ENCODE measurements around the gene WBP11. TPM values are rescaled to one million over a fixed set of nuclear protein-coding genes. Genes with fewer than 3 reads are reported as not detected.
A peak's percentile ranks its signal among the peaks of the same experiment; 100 is the strongest.

Gene WBP11
- polyA plus RNA-seq, 2 donors, result 10.7 to 15.2 TPM

- peaks cover 4 to 9% of the 10 kb centered on the region in 2 donors for H3K36me3 ChIP-seq (ENCODE audit: control insufficient read depth in 2 of 2, insufficient read depth in 2 of 2, low read length in 1 of 2)
- WGBS, 2 donors, result 76% methylated on average over 4 of the region's 4 CpGs
- H3K27me3 ChIP-seq (ENCODE audit: control insufficient read depth in 1 of 2, insufficient read depth in 2 of 2, low read length in 2 of 2), result no peaks in the 10 kb centered on the region
- no peaks in the 10 kb centered on the region for H3K9me3 ChIP-seq (ENCODE audit: control insufficient read depth in 2 of 2, insufficient read depth in 1 of 2, low read depth in 1 of 2, low read length in 1 of 2)
- no peak overlapping the region for H3K4me3 ChIP-seq (ENCODE audit: low read depth in 1 of 2, low read length in 2 of 2)
- H3K4me1 ChIP-seq (ENCODE audit: control insufficient read depth in 2 of 2, insufficient read depth in 2 of 2, low read length in 1 of 2), result no peaks in the 10 kb centered on the region
- no peak overlapping the region for H3K27ac ChIP-seq (ENCODE audit: low read depth in 2 of 2, low read length in 1 of 2)
Observed at GRCh38 chr12:14795028-14795448, 8.2 kb downstream of the WBP11 start.

GRCh38 chr12:14785568-14785967 lies 17.7 kb downstream of the WBP11 start:
- Histone ChIP-seq H3K27me3 (ENCODE audit: control insufficient read depth in 1 of 2, insufficient read depth in 2 of 2, low read length in 2 of 2) (no peaks in the 10 kb centered on the region), H3K9me3 (ENCODE audit: control insufficient read depth in 2 of 2, insufficient read depth in 1 of 2, low read depth in 1 of 2, low read length in 1 of 2) (no peaks in the 10 kb centered on the region), H3K36me3 (ENCODE audit: control insufficient read depth in 2 of 2, insufficient read depth in 2 of 2, low read length in 1 of 2) (peaks cover 8 to 10% of the 10 kb centered on the region in 2 donors), H3K4me1 (ENCODE audit: control insufficient read depth in 2 of 2, insufficient read depth in 2 of 2, low read length in 1 of 2) (no peaks in the 10 kb centered on the region), H3K4me3 (ENCODE audit: low read depth in 1 of 2, low read length in 2 of 2) (no peak overlapping the region), H3K27ac (ENCODE audit: low read depth in 2 of 2, low read length in 1 of 2) (no peak overlapping the region)
- 91 to 94% methylated on average over 3 of the region's 3 CpGs for WGBS, 2 donors

- H3K27me3 ChIP-seq (ENCODE audit: control insufficient read depth in 1 of 2, insufficient read depth in 2 of 2, low read length in 2 of 2), result no peaks in the 10 kb centered on the region
- no peak overlapping the region for H3K27ac ChIP-seq (ENCODE audit: low read depth in 2 of 2, low read length in 1 of 2)
- H3K36me3 ChIP-seq (ENCODE audit: control insufficient read depth in 2 of 2, insufficient read depth in 2 of 2, low read length in 1 of 2), result peaks cover 7 to 8% of the 10 kb centered on the region in 2 donors
- H3K9me3 ChIP-seq (ENCODE audit: control insufficient read depth in 2 of 2, insufficient read depth in 1 of 2, low read depth in 1 of 2, low read length in 1 of 2), result no peaks in the 10 kb centered on the region
- H3K4me1 ChIP-seq (ENCODE audit: control insufficient read depth in 2 of 2, insufficient read depth in 2 of 2, low read length in 1 of 2), result no peaks in the 10 kb centered on the region
- WGBS, 2 donors, result 90 to 94% methylated on average over 2 of the region's 2 CpGs
- H3K4me3 ChIP-seq (ENCODE audit: low read depth in 1 of 2, low read length in 2 of 2), result no peak overlapping the region
Observed at GRCh38 chr12:14784471-14784870, 18.8 kb downstream of the WBP11 start.

GRCh38 chr12:14782756-14783155 lies 20.5 kb downstream of the WBP11 start:
- no peaks in the 10 kb centered on the region for H3K27me3 ChIP-seq (ENCODE audit: control insufficient read depth in 1 of 2, insufficient read depth in 2 of 2, low read length in 2 of 2)
- H3K36me3 ChIP-seq (ENCODE audit: control insufficient read depth in 2 of 2, insufficient read depth in 2 of 2, low read length in 1 of 2), result peaks cover 2 to 6% of the 10 kb centered on the region in 2 donors
- H3K4me3 ChIP-seq (ENCODE audit: low read depth in 1 of 2, low read length in 2 of 2), result no peak overlapping the region
- no peaks in the 10 kb centered on the region for H3K9me3 ChIP-seq (ENCODE audit: control insufficient read depth in 2 of 2, insufficient read depth in 1 of 2, low read depth in 1 of 2, low read length in 1 of 2)
- H3K27ac ChIP-seq (ENCODE audit: low read depth in 2 of 2, low read length in 1 of 2), result no peak overlapping the region
- H3K4me1 ChIP-seq (ENCODE audit: control insufficient read depth in 2 of 2, insufficient read depth in 2 of 2, low read length in 1 of 2), result no peaks in the 10 kb centered on the region

GRCh38 chr12:14781563-14781962 lies 21.7 kb downstream of the WBP11 start:
- peaks cover 0 to 2% of the 10 kb centered on the region in 2 donors for H3K36me3 ChIP-seq (ENCODE audit: control insufficient read depth in 2 of 2, insufficient read depth in 2 of 2, low read length in 1 of 2)
- H3K4me1 ChIP-seq (ENCODE audit: control insufficient read depth in 2 of 2, insufficient read depth in 2 of 2, low read length in 1 of 2), result no peaks in the 10 kb centered on the region
- 68 to 75% methylated on average over 2 of the region's 2 CpGs for WGBS, 2 donors
- no peaks in the 10 kb centered on the region for H3K9me3 ChIP-seq (ENCODE audit: control insufficient read depth in 2 of 2, insufficient read depth in 1 of 2, low read depth in 1 of 2, low read length in 1 of 2)
- H3K27me3 ChIP-seq (ENCODE audit: control insufficient read depth in 1 of 2, insufficient read depth in 2 of 2, low read length in 2 of 2), result no peaks in the 10 kb centered on the region
- no peak overlapping the region for H3K27ac ChIP-seq (ENCODE audit: low read depth in 2 of 2, low read length in 1 of 2)
- H3K4me3 ChIP-seq (ENCODE audit: low read depth in 1 of 2, low read length in 2 of 2), result no peak overlapping the region

- no peaks in the 10 kb centered on the region for H3K9me3 ChIP-seq (ENCODE audit: control insufficient read depth in 2 of 2, insufficient read depth in 1 of 2, low read depth in 1 of 2, low read length in 1 of 2)
- no peak overlapping the region for H3K4me3 ChIP-seq (ENCODE audit: low read depth in 1 of 2, low read length in 2 of 2)
- H3K27ac ChIP-seq (ENCODE audit: low read depth in 2 of 2, low read length in 1 of 2), result no peak overlapping the region
- peaks cover 0 to 2% of the 10 kb centered on the region in 2 donors for H3K36me3 ChIP-seq (ENCODE audit: control insufficient read depth in 2 of 2, insufficient read depth in 2 of 2, low read length in 1 of 2)
- 82% methylated on average over 3 of the region's 3 CpGs for WGBS, 2 donors
- no peaks in the 10 kb centered on the region for H3K27me3 ChIP-seq (ENCODE audit: control insufficient read depth in 1 of 2, insufficient read depth in 2 of 2, low read length in 2 of 2)
- no peaks in the 10 kb centered on the region for H3K4me1 ChIP-seq (ENCODE audit: control insufficient read depth in 2 of 2, insufficient read depth in 2 of 2, low read length in 1 of 2)
Observed at GRCh38 chr12:14780859-14781258, 22.4 kb downstream of the WBP11 start.

- Histone ChIP-seq H3K9me3 (ENCODE audit: control insufficient read depth in 2 of 2, insufficient read depth in 1 of 2, low read depth in 1 of 2, low read length in 1 of 2) (no peaks in the 10 kb centered on the region), H3K27me3 (ENCODE audit: control insufficient read depth in 1 of 2, insufficient read depth in 2 of 2, low read length in 2 of 2) (no peaks in the 10 kb centered on the region), H3K4me1 (ENCODE audit: control insufficient read depth in 2 of 2, insufficient read depth in 2 of 2, low read length in 1 of 2) (no peaks in the 10 kb centered on the region), H3K27ac (ENCODE audit: low read depth in 2 of 2, low read length in 1 of 2) (no peak overlapping the region), H3K36me3 (ENCODE audit: control insufficient read depth in 2 of 2, insufficient read depth in 2 of 2, low read length in 1 of 2) (peaks cover 0 to 2% of the 10 kb centered on the region in 2 donors), H3K4me3 (ENCODE audit: low read depth in 1 of 2, low read length in 2 of 2) (no peak overlapping the region)
- WGBS, 2 donors, result 93 to 96% methylated on average over 2 of the region's 2 CpGs
Observed at GRCh38 chr12:14779834-14780233, 23.4 kb downstream of the WBP11 start.

GRCh38 chr12:14777271-14777670 lies 26.0 kb downstream of the WBP11 start:
- no peaks in the 10 kb centered on the region for H3K36me3 ChIP-seq (ENCODE audit: control insufficient read depth in 2 of 2, insufficient read depth in 2 of 2, low read length in 1 of 2)
- 39 to 41% methylated on average over 3 of the region's 3 CpGs for WGBS, 2 donors
- no peak overlapping the region for H3K27ac ChIP-seq (ENCODE audit: low read depth in 2 of 2, low read length in 1 of 2)

GRCh38 chr12:14776236-14776961 lies 26.9 kb downstream of the WBP11 start:
- Histone ChIP-seq H3K27me3 (ENCODE audit: control insufficient read depth in 1 of 2, insufficient read depth in 2 of 2, low read length in 2 of 2) (no peaks in the 10 kb centered on the region), H3K9me3 (ENCODE audit: control insufficient read depth in 2 of 2, insufficient read depth in 1 of 2, low read depth in 1 of 2, low read length in 1 of 2) (no peaks in the 10 kb centered on the region), H3K27ac (ENCODE audit: low read depth in 2 of 2, low read length in 1 of 2) (no peak overlapping the region), H3K36me3 (ENCODE audit: control insufficient read depth in 2 of 2, insufficient read depth in 2 of 2, low read length in 1 of 2) (no peaks in the 10 kb centered on the region), H3K4me3 (ENCODE audit: low read depth in 1 of 2, low read length in 2 of 2) (peak overlapping the region in 1 of 2 donors; percentile 87), H3K4me1 (ENCODE audit: control insufficient read depth in 2 of 2, insufficient read depth in 2 of 2, low read length in 1 of 2) (no peaks in the 10 kb centered on the region)
- 59 to 85% methylated on average over 5 of the region's 5 CpGs for WGBS, 2 donors

More at GRCh38 chr12:14777271-14777670, 26.0 kb downstream of the WBP11 start:
- H3K4me3 ChIP-seq (ENCODE audit: low read depth in 1 of 2, low read length in 2 of 2), result no peak overlapping the region
- no peaks in the 10 kb centered on the region for H3K4me1 ChIP-seq (ENCODE audit: control insufficient read depth in 2 of 2, insufficient read depth in 2 of 2, low read length in 1 of 2)
- H3K27me3 ChIP-seq (ENCODE audit: control insufficient read depth in 1 of 2, insufficient read depth in 2 of 2, low read length in 2 of 2), result no peaks in the 10 kb centered on the region
- H3K9me3 ChIP-seq (ENCODE audit: control insufficient read depth in 2 of 2, insufficient read depth in 1 of 2, low read depth in 1 of 2, low read length in 1 of 2), result no peaks in the 10 kb centered on the region

GRCh38 chr12:14775636-14775980 lies 27.7 kb downstream of the WBP11 start:
- Histone ChIP-seq H3K36me3 (ENCODE audit: control insufficient read depth in 2 of 2, insufficient read depth in 2 of 2, low read length in 1 of 2) (no peaks in the 10 kb centered on the region), H3K4me1 (ENCODE audit: control insufficient read depth in 2 of 2, insufficient read depth in 2 of 2, low read length in 1 of 2) (no peaks in the 10 kb centered on the region), H3K9me3 (ENCODE audit: control insufficient read depth in 2 of 2, insufficient read depth in 1 of 2, low read depth in 1 of 2, low read length in 1 of 2) (no peaks in the 10 kb centered on the region), H3K4me3 (ENCODE audit: low read depth in 1 of 2, low read length in 2 of 2) (peak overlapping the region in 1 of 2 donors; percentile 87), H3K27me3 (ENCODE audit: control insufficient read depth in 1 of 2, insufficient read depth in 2 of 2, low read length in 2 of 2) (no peaks in the 10 kb centered on the region), H3K27ac (ENCODE audit: low read depth in 2 of 2, low read length in 1 of 2) (no peak overlapping the region)
- 20 to 22% methylated on average over 1 of the region's 1 CpG for WGBS, 2 donors

All from esophagus (tissue), 2 donors.